ENCODE results near the gene LRRC25.
"Not testable (repeated sequence)": the region's sequence is repeated elsewhere in the genome, so short reads cannot be mapped to it uniquely, and the experiment has no call there.

LRRC25 gene

GRCh38 chr19:18405754-18406153 lies 8.3 kb upstream of the LRRC25 start:
- not testable (repeated sequence) for DNase-seq (ENCODE audit: low read depth in 2 of 2)

GRCh38 chr19:18402455-18403248 lies 5.2 kb upstream of the LRRC25 start:
- not testable (repeated sequence) for DNase-seq (ENCODE audit: low read depth in 2 of 2)

- no peak for DNase-seq (ENCODE audit: low read depth in 2 of 2)
Observed at GRCh38 chr19:18401580-18402112, 4.2 kb upstream of the LRRC25 start.

- no peak for DNase-seq (ENCODE audit: low read depth in 2 of 2)
Observed at GRCh38 chr19:18399008-18399407, 1.6 kb upstream of the LRRC25 start.

- DNase-seq (ENCODE audit: low read depth in 2 of 2) = no peak
Observed at GRCh38 chr19:18396471-18397241, 766 bp downstream of the LRRC25 start.

- DNase-seq (ENCODE audit: low read depth in 2 of 2) = no peak
Observed at GRCh38 chr19:18393836-18394235, 3.6 kb downstream of the LRRC25 start.

GRCh38 chr19:18392926-18393325 lies 4.5 kb downstream of the LRRC25 start:
- no peak for DNase-seq (ENCODE audit: low read depth in 2 of 2)

GRCh38 chr19:18392417-18392816 lies 5.0 kb downstream of the LRRC25 start:
- no peak for DNase-seq (ENCODE audit: low read depth in 2 of 2)

GRCh38 chr19:18391509-18392075 lies 5.8 kb downstream of the LRRC25 start:
- DNase-seq (ENCODE audit: low read depth in 2 of 2) = no peak

GRCh38 chr19:18390065-18390907 lies 7.1 kb downstream of the LRRC25 start:
- no peak for DNase-seq (ENCODE audit: low read depth in 2 of 2)

- DNase-seq (ENCODE audit: low read depth in 2 of 2) = no peak
Observed at GRCh38 chr19:18389726-18390064, 7.7 kb downstream of the LRRC25 start.

GRCh38 chr19:18388960-18389725 lies 8.3 kb downstream of the LRRC25 start:
- DNase-seq (ENCODE audit: low read depth in 2 of 2) = no peak

- DNase-seq (ENCODE audit: low read depth in 2 of 2) = peak; percentile 51 to 73
Observed at GRCh38 chr19:18388100-18388959, 9.1 kb downstream of the LRRC25 start.

GRCh38 chr19:18386543-18387271 lies 10.7 kb downstream of the LRRC25 start:
- no peak for DNase-seq (ENCODE audit: low read depth in 2 of 2)

GRCh38 chr19:18385675-18386542 lies 11.5 kb downstream of the LRRC25 start, which contains the start of gene GDF15:
TSS of gene GDF15 (plus strand) at chr19:18386158. CDS start at chr19:18386190, 32 bp downstream.
- DNase-seq (ENCODE audit: low read depth in 2 of 2) = no peak

- DNase-seq (ENCODE audit: low read depth in 2 of 2) = no peak
Observed at GRCh38 chr19:18385359-18385674, 12.1 kb downstream of the LRRC25 start.

GRCh38 chr19:18384775-18385174 lies 12.6 kb downstream of the LRRC25 start:
- no peak for DNase-seq (ENCODE audit: low read depth in 2 of 2)

GRCh38 chr19:18383622-18384021 lies 13.8 kb downstream of the LRRC25 start:
- not testable (repeated sequence) for DNase-seq (ENCODE audit: low read depth in 2 of 2)
